Measurements from ENCODE around the gene TDRD12.

GRCh38 chr19:32870981-32871451 is 151.4 kb downstream of the TDRD12 start:
- TF ChIP-seq CTCF (conservative IDR thresholded peaks at IDR 0.05; ENCODE audit: low read depth in 2 of 2), result peak in 1 of 2 experiments; percentile 33; a peak in 2 of 4 replicates
- TF ChIP-seq EZH2 (IDR thresholded peaks at IDR 0.05; ENCODE audit: low read depth, unreplicated experiment), result no peak
- no peak for TF ChIP-seq POLR2AphosphoS5 (IDR thresholded peaks at IDR 0.05; ENCODE audit: low read depth)
- TF ChIP-seq REST (IDR thresholded peaks at IDR 0.05; ENCODE audit: unreplicated experiment), result no peak
- TF ChIP-seq CREB1 (CRISPR knock-in tag; IDR thresholded peaks at IDR 0.05; ENCODE audit: low read depth), result no peak
- no peak for TF ChIP-seq EZH2phosphoT487 (IDR thresholded peaks at IDR 0.05; ENCODE audit: unreplicated experiment)
- TF ChIP-seq JUNB (IDR thresholded peaks at IDR 0.05; ENCODE audit: unreplicated experiment), result no peak
- TF ChIP-seq NANOG (IDR thresholded peaks at IDR 0.05; ENCODE audit: borderline replicate concordance), result no peak
- TF ChIP-seq ZNF331 (CRISPR knock-in tag; IDR thresholded peaks at IDR 0.05; ENCODE audit: low read depth), result no peak
- TF ChIP-seq ETS1 (IDR thresholded peaks at IDR 0.05), result no peak
